Measurements from ENCODE around the gene ITSN1. TPM values are rescaled to one million over a fixed set of nuclear protein-coding genes. Genes with fewer than 3 reads are reported as not detected.

ITSN1 gene
- total RNA-seq, 1 donor from 2014 or later, result 41.9 TPM

GRCh38 chr21:33654412-33654811 is 12.1 kb downstream of the ITSN1 start:
- Histone ChIP-seq H3K4me1 (peaks cover 69% of the 10 kb centered on the region), H3K36me3 (no peaks in the 10 kb centered on the region), H3K9me3 (replicated peaks) (no peaks in the 10 kb centered on the region), H3K27me3 (ENCODE audit: low read depth) (no peaks in the 10 kb centered on the region), H3K27ac (replicated peaks) (no peak overlapping the region), H3K4me3 (no peak overlapping the region)
- no peak for DNase-seq
- TF ChIP-seq CTCF (IDR thresholded peaks at IDR 0.05; ENCODE audit: borderline replicate concordance), result no peak
- intact Hi-C loops (cut with micrococcal nuclease), result no loop called here

- DNase-seq, result no peak
- Histone ChIP-seq H3K27me3 (ENCODE audit: low read depth) (no peaks in the 10 kb centered on the region), H3K4me3 (no peak overlapping the region), H3K36me3 (no peaks in the 10 kb centered on the region), H3K4me1 (peaks cover 66% of the 10 kb centered on the region), H3K27ac (replicated peaks) (no peak overlapping the region), H3K9me3 (replicated peaks) (no peaks in the 10 kb centered on the region)
- TF ChIP-seq CTCF (IDR thresholded peaks at IDR 0.05; ENCODE audit: borderline replicate concordance), result no peak
- intact Hi-C loops (cut with micrococcal nuclease), result no loop called here
These were observed 13.4 kb downstream of the ITSN1 start for GRCh38 chr21:33655588-33656221.

GRCh38 chr21:33657124-33657820 is 15.0 kb downstream of the ITSN1 start:
- intact Hi-C loops (cut with micrococcal nuclease), result no loop called here
- Histone ChIP-seq H3K4me1 (peaks cover 57% of the 10 kb centered on the region), H3K27ac (replicated peaks) (peak overlapping the region; percentile 53)

GRCh38 chr21:33658919-33659567 is 16.7 kb downstream of the ITSN1 start:
- Histone ChIP-seq H3K9me3 (replicated peaks) (no peaks in the 10 kb centered on the region), H3K4me1 (peaks cover 53% of the 10 kb centered on the region), H3K27ac (replicated peaks) (no peak overlapping the region), H3K4me3 (no peak overlapping the region), H3K36me3 (no peaks in the 10 kb centered on the region), H3K27me3 (ENCODE audit: low read depth) (no peaks in the 10 kb centered on the region)
- no peak for DNase-seq
- no peak for TF ChIP-seq CTCF (IDR thresholded peaks at IDR 0.05; ENCODE audit: borderline replicate concordance)
- intact Hi-C loops (cut with micrococcal nuclease), result no loop called here

More at GRCh38 chr21:33657124-33657820, 15.0 kb downstream of the ITSN1 start:
- no peak for DNase-seq
- Histone ChIP-seq H3K4me3 (no peak overlapping the region), H3K9me3 (replicated peaks) (no peaks in the 10 kb centered on the region), H3K36me3 (no peaks in the 10 kb centered on the region), H3K27me3 (ENCODE audit: low read depth) (no peaks in the 10 kb centered on the region)
- no peak for TF ChIP-seq CTCF (IDR thresholded peaks at IDR 0.05; ENCODE audit: borderline replicate concordance)

- Histone ChIP-seq H3K4me3 (no peak overlapping the region), H3K4me1 (peaks cover 53% of the 10 kb centered on the region), H3K36me3 (no peaks in the 10 kb centered on the region), H3K27me3 (ENCODE audit: low read depth) (no peaks in the 10 kb centered on the region), H3K27ac (replicated peaks) (peak overlapping the region; percentile 39), H3K9me3 (replicated peaks) (no peaks in the 10 kb centered on the region)
- no peak for TF ChIP-seq CTCF (IDR thresholded peaks at IDR 0.05; ENCODE audit: borderline replicate concordance)
- intact Hi-C loops (cut with micrococcal nuclease), result no loop called here
- no peak for DNase-seq
These were observed 17.3 kb downstream of the ITSN1 start for GRCh38 chr21:33659568-33659949.
